K562 (cell line): Measurements from ENCODE around the gene WBP1. TPM values are rescaled to one million over a fixed set of nuclear protein-coding genes. Genes with fewer than 3 reads are reported as not detected.

Source experiments
- ATAC-seq: fragments of 200-7000 bp; cut with Tn5 transposase; 3 replicates; pipeline ENCODE4 v1.9.1; 2020; ENCODE audit warnings: moderate library complexity
- BruUV-seq: library from RNA; stranded (reverse); fragments of 400-500 nt; replicated peaks from 2 replicates; lab custom pipeline; 2021; lab: Mats Ljungman, UMichigan
- CTCF ChIA-PET: fragments of 300-600 bp; formaldehyde crosslinking; extraction: SDS; loops from one replicate; lab custom pipeline; 2021; ENCODE audit warnings: low intra/inter-chr PET ratio; lab: Yijun Ruan, JAX
- POLR2A ChIA-PET: fragments of 300-600, 350-650 bp; sonication (Branson Sonifier 250); formaldehyde crosslinking; extraction: SDS; loops from one replicate; lab custom pipeline; 2021; ENCODE audit warnings: antibody characterized with exemption, inconsistent platforms; lab: Yijun Ruan, JAX
- DNase-seq, 4 experiments: peaks; one replicate each; pipeline versions ENCODE4 v3.0.0 to v3.0.0-alpha.2; 2011 to 2018; ENCODE audit warnings: low spot score in 3 of 4, mixed read lengths in 3 of 4; ENCODE audit errors: extremely low read depth in 1 of 4
- FAIRE-seq: peaks from 2 replicates; lab custom pipeline; 2011; peaks lifted over from hg19 to GRCh38; lab: Jason Lieb, UNC
- H2AFZ ChIP-seq: 2 replicates; pipeline ENCODE4 v1.6.0; 2011; ENCODE audit warnings: low read depth, low read length, control low read depth, inconsistent platforms
- H3K27ac ChIP-seq: fragments of 200-600 bp; 3 replicates; pipeline ENCODE4 v1.8.0; 2011; ENCODE audit warnings: low read depth, mild to moderate bottlenecking, control low read depth, inconsistent platforms, low read length, moderate library complexity, mixed read lengths; ENCODE audit errors: extremely low read depth
- H3K27me3 ChIP-seq, 2 experiments: fragments of 300-600 bp in 1 of 2; 2 replicates in 1 of 2; 3 replicates in 1 of 2; pipeline versions ENCODE4 v1.6.0 to v1.8.0; 2011; ENCODE audit warnings: inconsistent platforms in 2 of 2, low read length in 2 of 2, mild to moderate bottlenecking in 1 of 2, mixed read lengths in 1 of 2, moderate library complexity in 1 of 2; ENCODE audit not compliant: control insufficient read depth in 2 of 2, insufficient read depth in 2 of 2
- H3K36me3 ChIP-seq: fragments of 300-600 bp; 3 replicates; pipeline ENCODE4 v1.8.0; 2011; ENCODE audit warnings: mild to moderate bottlenecking, low read length, inconsistent platforms; ENCODE audit not compliant: control insufficient read depth, insufficient read depth
- H3K4me1 ChIP-seq, 2 experiments: fragments of 200-600 bp in 1 of 2; replicated peaks in 1 of 2; 2 replicates in 1 of 2; 3 replicates in 1 of 2; pipeline versions ENCODE4 v1.5.1 to v1.8.0; 2011; ENCODE audit warnings: inconsistent platforms in 2 of 2, low read length in 2 of 2, mild to moderate bottlenecking in 1 of 2, mixed read lengths in 1 of 2, moderate library complexity in 1 of 2; ENCODE audit not compliant: control insufficient read depth in 2 of 2, insufficient read depth in 2 of 2
- H3K4me2 ChIP-seq: 2 replicates; pipeline ENCODE4 v1.6.1; 2011; ENCODE audit warnings: low read length, control low read depth, inconsistent platforms, mixed read lengths; ENCODE audit not compliant: insufficient read depth
- H3K4me3 ChIP-seq: fragments of 200-600 bp; sonication (generic), shearing (Covaris generic); 2 replicates; pipeline ENCODE4 v1.5.1; 2016; ENCODE audit warnings: control low read depth, inconsistent platforms
- H3K79me2 ChIP-seq: fragments of 200-600 bp; 3 replicates; pipeline ENCODE4 v1.8.0; 2011; ENCODE audit warnings: low read length, inconsistent platforms; ENCODE audit not compliant: control insufficient read depth, insufficient read depth
- H3K9ac ChIP-seq, 2 experiments: 2 replicates each; pipeline versions ENCODE4 v1.6.0 to v1.6.1; 2011; ENCODE audit warnings: low read depth in 2 of 2, low read length in 2 of 2, control low read depth in 1 of 2, inconsistent platforms in 1 of 2, mild to moderate bottlenecking in 1 of 2, mixed read lengths in 1 of 2; ENCODE audit not compliant: insufficient read depth in 1 of 2
- H3K9me1 ChIP-seq: one replicate; pipeline ENCODE4 v1.6.0; 2011; ENCODE audit warnings: inconsistent platforms, mild to moderate bottlenecking, low read length, moderate library complexity; ENCODE audit not compliant: control insufficient read depth, insufficient read depth
- H3K9me3 ChIP-seq: replicated peaks from 2 replicates; pipeline ENCODE4 v1.5.1; 2011; ENCODE audit warnings: low read depth, low read length, inconsistent platforms; ENCODE audit not compliant: control insufficient read depth, insufficient read depth
- H4K20me1 ChIP-seq: replicated peaks from 2 replicates; pipeline ENCODE4 v1.6.1; 2011; ENCODE audit warnings: low read length, inconsistent platforms, mixed read lengths; ENCODE audit not compliant: control insufficient read depth, insufficient read depth
- ARID2 ChIP-seq: fragments of 450-650 bp; IDR thresholded peaks from 2 replicates; pipeline ENCODE4 v1.6.1; 2017; ENCODE audit warnings: antibody characterized with exemption, mild to moderate bottlenecking
- DIDO1 ChIP-seq: fragments of 450-650 bp; IDR thresholded peaks from 2 replicates; pipeline ENCODE4 v1.6.1; 2016; ENCODE audit warnings: low read depth, missing biosample characterization, missing genetic modification characterization
- DNMT1 ChIP-seq: fragments of 450-650 bp; IDR thresholded peaks from 2 replicates; pipeline ENCODE4 v1.6.1; 2016; ENCODE audit warnings: antibody characterized with exemption, mild to moderate bottlenecking
- HNRNPUL1 ChIP-seq: fragments of 200-400 bp; formaldehyde crosslinking; IDR thresholded peaks from 2 replicates; pipeline ENCODE4 v1.6.1; 2017; ENCODE audit warnings: low read length
- KLF13 ChIP-seq: fragments of 450-650 bp; IDR thresholded peaks from 2 replicates; pipeline ENCODE4 v1.6.1; 2016; ENCODE audit warnings: missing genetic modification characterization, low read depth, mild to moderate bottlenecking, missing compliant biosample characterization, moderate library complexity, borderline replicate concordance
- NFRKB ChIP-seq: fragments of 450-650 bp; IDR thresholded peaks from 2 replicates; pipeline ENCODE4 v1.6.1; 2016; ENCODE audit warnings: low read depth
- PTTG1 ChIP-seq: fragments of 450-650 bp; IDR thresholded peaks from 2 replicates; pipeline ENCODE4 v1.6.1; 2016; ENCODE audit warnings: low read depth, mild to moderate bottlenecking, missing genetic modification characterization, missing compliant biosample characterization
- SIN3A ChIP-seq, 2 experiments: fragments of 150-350 bp in 1 of 2; IDR thresholded peaks; 2 replicates each; pipeline ENCODE4 v1.6.1; 2011 to 2016; ENCODE audit warnings: borderline replicate concordance in 2 of 2, low read depth in 2 of 2, low read length in 2 of 2, mild to moderate bottlenecking in 2 of 2, moderate library complexity in 2 of 2; ENCODE audit not compliant: control insufficient read depth in 1 of 2
- SMAD2 ChIP-seq: fragments of 150-350 bp; IDR thresholded peaks from 2 replicates; pipeline ENCODE4 v1.6.1; 2014; ENCODE audit warnings: low read depth, mild to moderate bottlenecking, low read length
- USF1 ChIP-seq: sonication (generic); formaldehyde crosslinking; IDR thresholded peaks from 2 replicates; pipeline ENCODE4 v1.9.0; 2022; ENCODE audit warnings: mild to moderate bottlenecking, missing genetic modification reagents
- ZBTB17 ChIP-seq: fragments of 450-650 bp; formaldehyde crosslinking; IDR thresholded peaks from 2 replicates; pipeline ENCODE4 v1.4.0; 2020; ENCODE audit warnings: mild to moderate bottlenecking
- ZBTB26 ChIP-seq: fragments of 450-650 bp; formaldehyde crosslinking; IDR thresholded peaks from 2 replicates; pipeline ENCODE4 v1.4.0; 2022; ENCODE audit warnings: missing genetic modification characterization
- ZNF121 ChIP-seq: sonication (generic); formaldehyde crosslinking; conservative IDR thresholded peaks from 2 replicates; pipeline ENCODE4 v1.8.0; 2022; ENCODE audit warnings: missing genetic modification reagents
- WGBS: fragments of 100-300 bp; shearing (Covaris generic); methylation state at CpG from one replicate; pipeline ENCODE4 v1.1.6; 2016; ENCODE audit warnings: low coverage, mixed read lengths; ENCODE audit not compliant: insufficient coverage; ENCODE audit errors: missing lambda C conversion rate; 5-methylcytosine and 5-hydroxymethylcytosine counted together
- in situ Hi-C: fragments of 300-500 bp; cut with MboI; formaldehyde crosslinking; loops from 4 replicates; pipeline ENCODE4 v1.15.0; 2018; ENCODE audit warnings: inconsistent platforms, mixed read lengths
- intact Hi-C: fragments of 100-400 bp; cut with micrococcal nuclease; formaldehyde crosslinking; loops from 2 replicates; pipeline ENCODE4 v1.14.2; 2022
- polyA plus RNA-seq, 8 experiments: library from polyadenylated mRNA; depleted of rRNA in 4 of 8; stranded (reverse) in 5 of 8; unstranded in 3 of 8; fragments of >200 nt; fragmentation: Nextera tagmentation in 2 of 8; fragmentation: Illumina TruSeq in 1 of 8; extraction: Ambion mirVana in 2 of 8; extraction: Trizol in 1 of 8; gene quantifications; 2 replicates each; pipeline versions ENCODE4 v1.2.1 to v1.2.3, GENCODE V29; 2011 to 2014; ENCODE audit warnings: inconsistent platforms in 1 of 8, missing spikeins in 1 of 8
- total RNA-seq, 7 experiments: library from RNA; depleted of rRNA in 6 of 7; stranded (reverse); fragments of >200 nt in 6 of 7; fragmentation: Illumina TruSeq in 2 of 7; extraction: Trizol in 2 of 7; gene quantifications; 2 replicates each; pipeline versions ENCODE4 v1.2.1 to v1.2.3, GENCODE V29; 2011 to 2021; ENCODE audit warnings: low replicate concordance in 1 of 7
- TF ChIP-seq, protein P1 (sequence below): sonication (generic); formaldehyde crosslinking; IDR thresholded peaks from 2 replicates; pipeline ENCODE4 v1.8.0; 2023; ENCODE audit warnings: mild to moderate bottlenecking, missing genetic modification reagents
- TF ChIP-seq, protein P2 (sequence below), 2 experiments: fragments of 450-650 bp; IDR thresholded peaks; 2 replicates each; pipeline ENCODE4 v1.6.1; 2016
- TF ChIP-seq, protein P3 (sequence below): fragments of 250-450 bp; sonication (Bioruptor Pico); IDR thresholded peaks from 2 replicates; pipeline ENCODE4 v1.5.0; 2020; ENCODE audit warnings: mild to moderate bottlenecking, borderline replicate concordance

Gene WBP1
- total and polyA plus RNA-seq, 9 of the 15 experiments (the other 6 are each of a cell fraction or from before 2014, with no cell fraction given), result 1.9 to 27.7 (median 14.2) TPM

- in situ Hi-C loops (no loop called here), intact Hi-C loops (no loop called here)
- CTCF ChIA-PET, result no interaction called here
- Histone ChIP-seq H3K9me1 (no peaks in the 10 kb centered on the region), H3K27ac (no peak overlapping the region), H3K4me3 (peak overlapping the region; percentile 53), H3K9me3 (no peaks in the 10 kb centered on the region), H3K9ac (peak overlapping the region; percentile 37 to 85; a peak in 3 of 4 replicates), H4K20me1 (no peaks in the 10 kb centered on the region; the same call in 1 of the 2 replicates), H3K4me2 (peak overlapping the region; percentile 87), H2AFZ (peak overlapping the region; percentile 28; the same call in 1 of the 2 replicates), H3K4me1 (peaks cover 7 to 36% of the 10 kb centered on the region in 2 experiments), H3K27me3 (no peaks in the 10 kb centered on the region), H3K79me2 (peaks cover 15% of the 10 kb centered on the region; the same call in 2 of the 3 replicates), H3K36me3 (peaks cover 35% of the 10 kb centered on the region)
- WGBS, result 4% methylated on average over 10 of the region's 10 CpGs
- DNase-seq, result no peak
- FAIRE-seq, result no peak
- no peak for ATAC-seq
- no TSS peak for BruUV-seq
- POLR2A ChIA-PET, result interaction anchor here (0.6 to 2.5 kb wide), 9 partner anchors 8 to 135 kb away, joined by 3 to 12 read pairs (median 4); partner anchors contain the start of genes AUP1 and HTRA2
- TF ChIP-seq PTTG1 (no peak), NFRKB (no peak), USF1 (CRISPR knock-in tag) (no peak), DIDO1 (tag) (no peak), ARID2 (no peak), ZBTB17 (CRISPR knock-in tag) (no peak), ZNF121 (CRISPR knock-in tag) (no peak), SIN3A (IDR thresholded peaks at IDR 0.05; ENCODE audit: borderline replicate concordance in 2 of 2, control insufficient read depth in 1 of 2, low read depth in 2 of 2, low read length in 2 of 2) (no peak), KLF13 (tag) (no peak), SMAD2 (no peak), ZBTB26 (CRISPR knock-in tag) (no peak), DNMT1 (no peak), HNRNPUL1 (no peak)
- TF ChIP-seq, protein P1, sequence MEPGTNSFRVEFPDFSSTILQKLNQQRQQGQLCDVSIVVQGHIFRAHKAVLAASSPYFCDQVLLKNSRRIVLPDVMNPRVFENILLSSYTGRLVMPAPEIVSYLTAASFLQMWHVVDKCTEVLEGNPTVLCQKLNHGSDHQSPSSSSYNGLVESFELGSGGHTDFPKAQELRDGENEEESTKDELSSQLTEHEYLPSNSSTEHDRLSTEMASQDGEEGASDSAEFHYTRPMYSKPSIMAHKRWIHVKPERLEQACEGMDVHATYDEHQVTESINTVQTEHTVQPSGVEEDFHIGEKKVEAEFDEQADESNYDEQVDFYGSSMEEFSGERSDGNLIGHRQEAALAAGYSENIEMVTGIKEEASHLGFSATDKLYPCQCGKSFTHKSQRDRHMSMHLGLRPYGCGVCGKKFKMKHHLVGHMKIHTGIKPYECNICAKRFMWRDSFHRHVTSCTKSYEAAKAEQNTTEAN (CRISPR knock-in tag), result no peak
- TF ChIP-seq, protein P2, sequence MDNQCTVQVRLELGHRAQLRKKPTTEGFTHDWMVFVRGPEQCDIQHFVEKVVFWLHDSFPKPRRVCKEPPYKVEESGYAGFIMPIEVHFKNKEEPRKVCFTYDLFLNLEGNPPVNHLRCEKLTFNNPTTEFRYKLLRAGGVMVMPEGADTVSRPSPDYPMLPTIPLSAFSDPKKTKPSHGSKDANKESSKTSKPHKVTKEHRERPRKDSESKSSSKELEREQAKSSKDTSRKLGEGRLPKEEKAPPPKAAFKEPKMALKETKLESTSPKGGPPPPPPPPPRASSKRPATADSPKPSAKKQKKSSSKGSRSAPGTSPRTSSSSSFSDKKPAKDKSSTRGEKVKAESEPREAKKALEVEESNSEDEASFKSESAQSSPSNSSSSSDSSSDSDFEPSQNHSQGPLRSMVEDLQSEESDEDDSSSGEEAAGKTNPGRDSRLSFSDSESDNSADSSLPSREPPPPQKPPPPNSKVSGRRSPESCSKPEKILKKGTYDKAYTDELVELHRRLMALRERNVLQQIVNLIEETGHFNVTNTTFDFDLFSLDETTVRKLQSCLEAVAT (IDR thresholded peaks at IDR 0.05), result no peak
- TF ChIP-seq, protein P3, sequence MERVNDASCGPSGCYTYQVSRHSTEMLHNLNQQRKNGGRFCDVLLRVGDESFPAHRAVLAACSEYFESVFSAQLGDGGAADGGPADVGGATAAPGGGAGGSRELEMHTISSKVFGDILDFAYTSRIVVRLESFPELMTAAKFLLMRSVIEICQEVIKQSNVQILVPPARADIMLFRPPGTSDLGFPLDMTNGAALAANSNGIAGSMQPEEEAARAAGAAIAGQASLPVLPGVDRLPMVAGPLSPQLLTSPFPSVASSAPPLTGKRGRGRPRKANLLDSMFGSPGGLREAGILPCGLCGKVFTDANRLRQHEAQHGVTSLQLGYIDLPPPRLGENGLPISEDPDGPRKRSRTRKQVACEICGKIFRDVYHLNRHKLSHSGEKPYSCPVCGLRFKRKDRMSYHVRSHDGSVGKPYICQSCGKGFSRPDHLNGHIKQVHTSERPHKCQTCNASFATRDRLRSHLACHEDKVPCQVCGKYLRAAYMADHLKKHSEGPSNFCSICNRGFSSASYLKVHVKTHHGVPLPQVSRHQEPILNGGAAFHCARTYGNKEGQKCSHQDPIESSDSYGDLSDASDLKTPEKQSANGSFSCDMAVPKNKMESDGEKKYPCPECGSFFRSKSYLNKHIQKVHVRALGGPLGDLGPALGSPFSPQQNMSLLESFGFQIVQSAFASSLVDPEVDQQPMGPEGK (CRISPR knock-in tag), result no peak
Observed at GRCh38 chr2:74458938-74459363, 713 bp downstream of the WBP1 start.
